GM19468 (cell line): Measurements from ENCODE around the gene NDUFA5.
"Not testable (repeated sequence)": the region's sequence is repeated elsewhere in the genome, so short reads cannot be mapped to it uniquely, and the experiment has no call there.

Source experiments
- ATAC-seq: cut with Tn5 transposase; IDR thresholded peaks from one replicate; pipeline ENCODE4 v1.9.1; 2021; ENCODE audit warnings: mild to moderate bottlenecking, moderate library complexity, moderate number of reproducible peaks; ENCODE audit not compliant: unreplicated experiment; ENCODE audit errors: extremely low read depth

The NDUFA5 gene

DNA sequence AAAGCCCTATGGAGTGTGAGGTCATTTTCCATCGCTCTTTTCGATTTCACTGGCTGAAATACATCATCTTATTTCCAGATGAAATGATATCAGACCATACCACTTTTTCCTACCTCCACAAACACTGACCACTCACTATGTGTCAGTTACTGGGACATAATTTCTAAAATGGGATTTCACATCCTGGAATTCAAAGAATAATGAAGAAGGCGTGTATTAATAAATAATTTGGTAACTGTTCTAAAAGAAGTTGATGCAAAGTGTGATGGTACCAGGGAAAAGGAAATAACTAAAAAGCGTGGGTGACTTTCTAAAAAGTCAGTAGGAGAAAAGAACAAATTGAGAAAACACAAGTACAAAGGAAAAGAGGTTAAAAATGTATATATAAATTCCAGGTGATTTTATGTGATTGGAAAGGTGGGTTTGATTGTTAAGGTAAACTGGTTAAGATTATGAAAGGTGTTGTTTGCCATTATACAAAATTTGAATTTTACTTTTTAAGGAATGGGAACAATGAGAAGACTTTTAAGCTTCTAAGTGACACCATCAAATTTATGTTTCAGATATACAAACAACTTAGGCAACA lies 764 bp upstream of the NDUFA5 start:
- no peak for ATAC-seq

DNA sequence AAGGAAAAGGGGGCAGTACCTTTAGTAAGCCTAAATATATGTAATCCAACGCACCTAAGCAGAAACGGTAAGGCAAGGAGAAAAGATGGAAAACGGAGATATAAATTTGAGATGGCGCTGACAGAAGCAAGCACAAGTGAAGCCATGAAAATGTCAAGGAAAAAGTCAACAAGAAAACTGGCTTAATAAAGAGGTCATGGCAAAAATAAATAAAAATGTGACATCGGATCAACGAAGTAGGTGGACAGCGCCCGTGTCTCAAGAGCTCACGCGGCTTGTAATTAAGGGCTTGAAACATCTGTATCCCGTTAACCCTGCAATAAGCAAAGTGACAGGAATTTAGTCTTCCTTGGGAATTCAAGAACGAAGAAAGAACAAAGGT lies 611 bp downstream of the NDUFA5 start:
- no peak for ATAC-seq

DNA sequence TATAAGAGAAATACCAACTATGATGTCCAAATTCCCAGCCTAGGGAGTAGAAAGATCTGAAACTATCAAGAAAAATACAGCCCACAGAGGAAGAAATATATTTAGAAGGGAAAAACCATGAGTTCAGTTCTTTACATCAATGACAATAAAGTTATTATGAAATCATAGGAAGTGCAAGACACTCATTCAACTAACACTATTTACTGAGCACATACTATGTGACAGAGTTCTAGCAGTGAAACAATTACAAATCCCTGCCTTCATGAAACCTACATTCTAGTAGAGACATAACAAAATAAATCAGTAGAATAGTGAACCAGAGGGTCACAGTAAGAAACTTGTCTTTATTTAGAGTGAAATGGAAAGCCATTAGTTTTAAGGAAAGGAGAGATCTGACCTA lies 2.1 kb downstream of the NDUFA5 start:
- no peak for ATAC-seq

DNA sequence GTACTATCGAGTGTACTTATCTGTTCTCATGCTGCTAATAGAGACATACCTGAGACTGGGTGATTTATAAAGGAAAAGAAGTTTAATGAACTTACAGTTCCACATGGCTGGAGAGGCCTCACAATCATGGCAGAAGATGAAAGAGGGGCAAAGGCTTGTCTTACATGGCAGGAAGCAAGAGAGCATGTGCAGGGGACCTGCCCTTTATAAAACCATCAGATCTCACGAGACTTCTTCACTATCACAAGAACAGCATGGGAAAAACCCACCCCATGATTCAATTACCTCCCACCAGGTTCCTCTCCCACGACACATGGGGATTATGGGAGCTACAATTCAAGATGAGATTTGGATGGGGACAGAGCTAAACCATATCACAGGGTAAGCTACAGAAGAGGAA lies 4.5 kb downstream of the NDUFA5 start:
- ATAC-seq, result no peak

DNA sequence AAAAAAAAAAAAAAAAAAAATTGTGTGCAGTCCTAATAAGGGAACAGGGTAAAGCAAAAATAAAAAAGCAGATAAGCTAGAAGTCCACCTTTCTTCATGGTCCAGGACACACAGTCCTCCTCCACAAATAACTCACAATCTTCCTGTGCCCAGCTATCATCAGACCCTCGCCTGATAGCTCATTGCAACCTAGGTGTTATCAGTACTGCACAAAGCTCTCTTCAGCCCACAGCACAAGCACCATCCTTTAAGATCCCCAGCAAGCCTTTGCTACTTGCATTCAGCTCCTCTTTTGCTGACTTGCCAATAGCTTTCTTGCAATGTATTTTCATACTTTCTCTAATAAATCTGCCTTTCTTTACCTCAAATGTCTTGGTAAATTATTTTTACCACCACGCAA lies 5.0 kb downstream of the NDUFA5 start:
- ATAC-seq, result no peak

GRCh38 chr7:123552134-123552533 lies 5.5 kb downstream of the NDUFA5 start:
- ATAC-seq, result not testable (repeated sequence)

DNA sequence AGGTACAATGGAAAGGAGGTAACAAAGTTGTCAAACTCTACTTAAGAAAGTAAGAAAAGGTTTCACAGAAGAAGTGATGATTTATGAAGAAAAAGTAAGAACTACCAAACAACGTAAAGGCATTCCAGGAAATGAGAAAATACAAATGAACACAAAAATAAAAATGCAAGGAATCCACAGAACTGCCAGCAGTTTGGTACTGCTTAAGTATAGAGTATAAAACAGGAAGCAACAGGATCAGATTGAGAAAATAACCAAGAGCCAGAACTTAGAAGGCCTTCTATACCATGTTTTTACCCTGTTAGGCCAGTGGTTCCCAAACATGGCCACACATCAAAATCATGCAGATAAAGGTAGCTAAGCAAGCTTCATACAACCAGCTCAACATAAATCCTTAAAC lies 9.2 kb downstream of the NDUFA5 start:
- no peak for ATAC-seq

DNA sequence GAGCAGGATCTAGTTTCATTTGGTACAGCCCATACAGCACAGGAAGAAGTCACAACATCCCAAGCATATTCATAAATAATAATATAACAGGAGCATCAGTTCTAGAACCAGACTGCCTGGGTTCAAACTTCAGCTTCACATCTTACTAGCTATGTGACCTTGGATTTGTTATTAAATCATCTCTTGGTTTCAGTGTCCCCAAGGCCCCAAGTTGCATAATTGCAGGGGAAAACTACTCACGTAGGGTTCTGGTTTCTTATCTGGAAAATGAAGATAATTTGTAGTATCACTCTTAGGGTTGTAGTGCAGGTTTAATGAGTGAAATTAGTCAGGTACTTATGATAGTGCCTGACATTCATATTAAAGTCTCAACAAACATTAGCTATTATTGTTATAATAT lies 17.7 kb downstream of the NDUFA5 start:
- no peak for ATAC-seq

DNA sequence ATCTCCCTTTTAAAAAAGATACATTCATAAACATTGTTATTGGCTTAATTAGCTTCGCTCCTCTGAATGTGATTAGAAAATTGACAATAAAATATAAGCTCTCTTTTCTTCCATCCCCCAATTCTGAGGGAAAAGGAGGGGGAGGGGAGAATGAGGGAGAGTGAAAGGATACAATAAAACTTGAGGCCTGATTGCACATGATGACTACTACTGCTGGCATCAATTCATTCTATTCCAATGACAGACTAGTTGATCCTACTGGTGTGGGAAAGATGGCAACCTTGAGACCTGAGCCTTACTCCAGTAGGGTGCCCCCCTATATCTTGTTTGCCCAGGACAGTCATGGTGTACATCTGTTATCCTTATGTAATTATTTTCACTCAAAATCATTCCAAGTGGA lies 18.7 kb downstream of the NDUFA5 start:
- ATAC-seq, result no peak

DNA sequence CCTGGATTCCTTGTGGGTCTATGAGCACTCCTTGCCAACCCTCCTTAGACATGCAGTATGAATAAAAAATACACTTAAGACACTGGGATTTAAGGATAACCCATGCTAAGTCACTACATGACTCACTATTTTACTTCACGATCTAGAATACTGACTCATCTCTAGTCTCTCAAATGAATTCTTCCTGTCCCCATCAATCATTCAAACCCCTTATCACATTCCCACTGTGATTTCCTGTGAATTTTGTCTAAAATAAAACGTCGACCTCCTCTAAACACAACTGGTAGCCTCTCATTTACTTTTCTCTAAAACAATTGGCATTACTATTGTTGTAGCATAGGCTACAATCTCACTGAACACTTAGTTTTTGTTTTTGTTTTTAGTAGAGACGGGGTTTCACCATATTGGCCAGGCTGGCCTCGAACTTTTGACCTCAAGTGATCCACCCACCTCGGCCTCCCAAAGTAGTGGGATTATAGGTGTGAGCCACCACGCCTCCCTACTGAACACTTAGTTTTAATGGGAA lies 19.4 kb downstream of the NDUFA5 start:
- no peak for ATAC-seq

GRCh38 chr7:123537026-123537642 lies 20.5 kb downstream of the NDUFA5 start:
- ATAC-seq, result no peak

DNA sequence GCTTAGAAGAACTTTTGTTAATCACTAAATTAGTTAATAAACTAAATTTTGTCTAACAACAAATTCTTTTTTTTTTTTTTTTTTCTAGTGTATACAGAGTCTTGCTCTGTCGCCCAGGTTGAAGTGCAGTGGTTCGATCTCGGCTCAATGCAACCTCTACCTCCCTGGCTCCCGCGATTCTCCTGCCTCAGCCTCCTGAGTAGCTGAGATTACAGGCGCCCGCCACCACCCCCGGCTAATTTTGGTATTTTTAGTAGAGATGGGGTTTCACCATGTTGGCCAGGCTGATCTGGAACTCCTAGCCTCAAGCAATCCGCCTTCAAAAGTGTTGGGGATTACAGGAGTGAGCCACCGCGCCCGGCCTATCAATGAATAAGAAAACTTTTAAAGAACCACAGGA lies 22.1 kb downstream of the NDUFA5 start:
- no peak for ATAC-seq

GRCh38 chr7:123534383-123535260 lies 23.0 kb downstream of the NDUFA5 start, which contains the start of gene IQUB:
Gene IQUB, minus strand, starts transcription at chr7:123534595. Its CDS starts 22,255 bp downstream, at chr7:123512340.
- ATAC-seq, result peak; percentile 72

DNA sequence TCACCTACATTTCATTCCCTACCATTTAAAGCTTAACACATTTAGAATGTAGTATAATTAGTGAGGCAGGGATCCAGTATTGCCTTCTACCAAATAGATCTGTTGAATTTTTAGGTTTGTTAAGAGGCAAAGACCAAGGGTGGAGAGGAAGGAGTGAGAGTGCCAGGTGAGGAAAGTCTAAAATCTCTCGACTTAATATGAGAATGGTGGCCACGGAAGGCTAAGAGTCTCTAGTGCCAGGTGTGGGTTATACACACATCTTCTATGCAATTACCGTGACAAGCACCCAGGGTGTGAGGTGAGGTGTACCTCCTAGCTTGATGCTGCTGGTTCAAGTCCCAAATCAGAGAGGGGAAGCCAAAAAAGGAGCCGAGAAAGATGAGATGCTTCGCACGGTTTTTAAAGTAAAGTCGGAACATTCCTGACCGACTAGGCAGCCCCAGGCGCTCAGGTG lies 23.7 kb downstream of the NDUFA5 start:
- ATAC-seq, result peak; percentile 11

DNA sequence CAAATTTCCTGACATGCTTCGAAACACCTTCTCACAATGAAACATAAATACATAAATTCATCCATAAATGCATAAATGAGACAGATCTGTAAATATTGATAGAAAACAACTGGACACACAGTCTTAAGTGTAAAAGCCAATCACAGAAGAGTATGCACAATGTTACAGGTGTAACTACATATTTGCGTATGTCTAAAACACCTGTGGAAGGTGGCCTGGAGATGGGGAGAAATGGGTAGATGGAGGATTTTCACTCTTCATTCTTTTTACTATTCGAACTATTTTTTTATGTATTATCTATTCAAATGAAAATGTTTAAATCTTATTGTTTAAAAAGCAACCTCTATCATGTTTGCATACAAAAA lies 24.1 kb downstream of the NDUFA5 start:
- no peak for ATAC-seq

DNA sequence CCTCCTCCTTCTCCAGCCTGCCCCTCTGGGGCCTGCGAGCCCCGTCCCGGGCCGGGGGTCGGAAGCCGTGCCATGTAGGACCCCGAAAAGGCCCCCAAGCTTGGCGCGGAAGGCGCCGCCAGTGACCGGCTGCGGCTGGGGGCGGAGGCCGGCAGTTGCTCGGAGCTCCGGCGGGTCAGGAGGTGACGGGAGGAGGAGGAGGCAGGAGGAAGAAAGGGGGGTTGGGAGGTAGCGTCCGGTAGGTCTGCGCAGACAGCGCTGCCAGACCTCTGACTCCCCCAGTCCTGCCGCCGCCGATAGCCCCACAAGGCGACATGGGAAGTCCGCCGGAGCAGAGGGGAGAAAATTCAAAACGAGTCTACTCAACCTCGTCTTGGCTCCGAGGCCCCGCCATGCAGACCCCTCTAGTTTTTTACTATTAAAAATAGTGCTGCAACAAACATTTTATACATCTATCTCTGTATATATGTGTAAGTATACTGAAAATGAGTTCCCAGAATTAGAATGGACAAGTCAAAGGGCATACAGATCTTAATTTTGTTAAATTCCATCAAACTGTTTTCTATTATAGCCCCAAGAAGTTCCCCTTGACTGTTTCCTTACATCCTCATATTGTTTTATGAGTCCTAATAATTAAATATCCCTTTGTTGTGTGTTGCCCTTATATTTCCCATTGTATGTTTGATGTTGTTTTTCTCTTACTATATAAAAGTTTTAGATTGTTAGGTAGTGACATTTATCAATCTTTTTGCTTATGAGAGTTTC lies 24.6 kb downstream of the NDUFA5 start:
- ATAC-seq, result not testable (repeated sequence)

DNA sequence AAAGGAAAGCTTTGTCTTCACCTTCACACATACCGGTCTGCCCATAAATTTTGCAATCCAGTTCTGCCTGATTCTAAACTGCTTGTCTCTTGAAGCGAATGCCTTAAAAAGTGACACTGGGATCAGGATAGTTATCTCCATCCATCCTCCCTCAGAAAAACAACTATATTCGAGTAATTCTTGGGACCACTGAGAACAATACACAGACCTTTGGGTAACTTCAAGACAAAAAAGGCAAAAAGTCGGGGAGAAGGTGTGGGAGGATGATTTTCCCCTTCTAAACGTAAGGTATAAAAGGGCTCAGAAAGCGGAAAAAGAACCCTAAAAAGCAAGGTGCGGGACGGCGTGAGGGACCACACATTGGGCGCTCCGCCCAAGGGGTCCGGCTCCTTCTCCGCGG lies 25.3 kb downstream of the NDUFA5 start:
- ATAC-seq, result not testable (repeated sequence)

DNA sequence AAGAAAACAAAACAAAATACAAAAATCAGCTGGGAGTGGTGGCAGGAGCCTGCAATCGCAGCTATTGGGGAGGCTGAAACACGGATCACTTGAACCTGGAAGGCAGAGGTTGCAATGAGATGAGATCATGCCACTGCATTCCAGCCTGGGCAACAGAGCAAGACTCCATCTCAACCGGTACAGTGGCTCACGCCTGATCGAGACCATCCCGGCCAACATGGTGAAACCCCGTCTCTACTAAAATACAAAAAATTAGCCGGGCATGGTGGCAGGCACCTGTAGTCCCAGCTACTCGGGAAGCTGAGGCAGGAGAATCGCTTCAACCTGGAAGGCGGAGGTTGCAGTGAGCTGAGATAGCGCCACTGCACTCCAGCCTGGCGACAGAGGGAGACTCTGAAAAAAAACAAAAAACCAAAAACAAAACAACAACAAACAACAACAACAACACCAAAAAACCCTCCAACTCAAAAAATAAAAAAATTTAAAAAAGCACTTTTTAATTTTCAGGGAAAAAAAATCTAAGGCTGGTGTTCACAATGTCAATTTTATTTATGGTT lies 27.5 kb downstream of the NDUFA5 start:
- not testable (repeated sequence) for ATAC-seq

GRCh38 chr7:123528265-123528664 lies 29.4 kb downstream of the NDUFA5 start:
- ATAC-seq, result no peak

- ATAC-seq, result not testable (repeated sequence)
Measured at GRCh38 chr7:123527712-123528225, 29.8 kb downstream of the NDUFA5 start.
